A549 (cell line): ENCODE data around the gene ULBP1.

Experiments
- RARB ChIP-seq: fragments of 250-450 bp; sonication (Bioruptor Pico); IDR thresholded peaks from 2 replicates; pipeline ENCODE4 v1.8.0; 2021; ENCODE audit warnings: mild to moderate bottlenecking, moderate library complexity
- TF ChIP-seq, protein P1 (sequence below): fragments of 200-600 bp; sonication (generic); IDR thresholded peaks from 2 replicates; pipeline ENCODE4 v1.6.1; 2016; ENCODE audit warnings: antibody characterized with exemption, mild to moderate bottlenecking, moderate library complexity

DNA sequence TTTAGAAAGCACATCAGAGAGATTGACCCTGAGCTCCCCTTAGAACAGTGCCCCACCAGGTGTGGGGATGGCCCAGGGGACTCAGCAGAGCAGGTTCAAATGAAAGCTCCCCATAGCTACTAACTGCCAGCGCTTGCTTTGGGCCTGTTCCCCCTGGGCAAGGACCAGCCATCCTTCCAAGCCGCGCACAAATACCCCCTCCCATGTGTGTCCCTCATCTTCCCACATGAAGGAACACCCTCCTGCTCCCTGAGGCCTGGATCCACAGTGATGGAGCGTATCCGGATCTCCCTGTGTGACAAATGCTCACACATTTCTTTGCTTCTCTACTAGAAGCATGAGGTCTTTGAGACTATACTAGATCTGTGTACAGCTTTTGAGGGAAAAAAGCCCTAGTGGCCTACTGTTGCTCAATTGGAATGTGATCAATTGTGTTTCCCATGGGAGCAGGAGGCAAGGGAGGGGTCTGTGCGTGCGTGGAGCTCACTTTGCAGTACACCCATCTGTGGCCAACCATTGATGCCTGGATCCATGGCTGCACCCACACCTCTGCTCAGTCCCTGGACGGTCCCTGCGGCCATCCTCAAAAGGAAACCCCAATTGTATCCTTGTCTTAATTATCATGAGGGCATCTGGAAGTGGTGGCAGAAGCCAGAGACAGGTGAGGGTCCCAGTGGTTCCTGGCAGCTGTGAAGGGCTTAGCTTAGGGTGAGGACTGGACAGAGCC, 39.4 kb upstream of the ULBP1 start:
- TF ChIP-seq, protein P1, sequence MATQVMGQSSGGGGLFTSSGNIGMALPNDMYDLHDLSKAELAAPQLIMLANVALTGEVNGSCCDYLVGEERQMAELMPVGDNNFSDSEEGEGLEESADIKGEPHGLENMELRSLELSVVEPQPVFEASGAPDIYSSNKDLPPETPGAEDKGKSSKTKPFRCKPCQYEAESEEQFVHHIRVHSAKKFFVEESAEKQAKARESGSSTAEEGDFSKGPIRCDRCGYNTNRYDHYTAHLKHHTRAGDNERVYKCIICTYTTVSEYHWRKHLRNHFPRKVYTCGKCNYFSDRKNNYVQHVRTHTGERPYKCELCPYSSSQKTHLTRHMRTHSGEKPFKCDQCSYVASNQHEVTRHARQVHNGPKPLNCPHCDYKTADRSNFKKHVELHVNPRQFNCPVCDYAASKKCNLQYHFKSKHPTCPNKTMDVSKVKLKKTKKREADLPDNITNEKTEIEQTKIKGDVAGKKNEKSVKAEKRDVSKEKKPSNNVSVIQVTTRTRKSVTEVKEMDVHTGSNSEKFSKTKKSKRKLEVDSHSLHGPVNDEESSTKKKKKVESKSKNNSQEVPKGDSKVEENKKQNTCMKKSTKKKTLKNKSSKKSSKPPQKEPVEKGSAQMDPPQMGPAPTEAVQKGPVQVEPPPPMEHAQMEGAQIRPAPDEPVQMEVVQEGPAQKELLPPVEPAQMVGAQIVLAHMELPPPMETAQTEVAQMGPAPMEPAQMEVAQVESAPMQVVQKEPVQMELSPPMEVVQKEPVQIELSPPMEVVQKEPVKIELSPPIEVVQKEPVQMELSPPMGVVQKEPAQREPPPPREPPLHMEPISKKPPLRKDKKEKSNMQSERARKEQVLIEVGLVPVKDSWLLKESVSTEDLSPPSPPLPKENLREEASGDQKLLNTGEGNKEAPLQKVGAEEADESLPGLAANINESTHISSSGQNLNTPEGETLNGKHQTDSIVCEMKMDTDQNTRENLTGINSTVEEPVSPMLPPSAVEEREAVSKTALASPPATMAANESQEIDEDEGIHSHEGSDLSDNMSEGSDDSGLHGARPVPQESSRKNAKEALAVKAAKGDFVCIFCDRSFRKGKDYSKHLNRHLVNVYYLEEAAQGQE: no peak
- TF ChIP-seq RARB: no peak
